Testis (tissue), 2 donors: ENCODE results near the gene GRIP1.

ENCODE experiments used
- POLR2A ChIP-seq: fragments of 450-650 bp; IDR thresholded peaks from one replicate; pipeline ENCODE4 v1.6.1; 2017; ENCODE audit warnings: antibody characterized with exemption, mild to moderate bottlenecking, moderate library complexity
- TF ChIP-seq, protein P1 (sequence below), 3 experiments: fragments of 450-650 bp in 2 of 3; fragments of 200-600 bp in 1 of 3; sonication (generic) in 1 of 3; IDR thresholded peaks; one replicate each; pipeline ENCODE4 v1.5.1; 2016 to 2019; ENCODE audit warnings: antibody characterized with exemption in 3 of 3, mild to moderate bottlenecking in 2 of 3, moderate library complexity in 1 of 3

- no peak for TF ChIP-seq POLR2A
- TF ChIP-seq, protein P1, sequence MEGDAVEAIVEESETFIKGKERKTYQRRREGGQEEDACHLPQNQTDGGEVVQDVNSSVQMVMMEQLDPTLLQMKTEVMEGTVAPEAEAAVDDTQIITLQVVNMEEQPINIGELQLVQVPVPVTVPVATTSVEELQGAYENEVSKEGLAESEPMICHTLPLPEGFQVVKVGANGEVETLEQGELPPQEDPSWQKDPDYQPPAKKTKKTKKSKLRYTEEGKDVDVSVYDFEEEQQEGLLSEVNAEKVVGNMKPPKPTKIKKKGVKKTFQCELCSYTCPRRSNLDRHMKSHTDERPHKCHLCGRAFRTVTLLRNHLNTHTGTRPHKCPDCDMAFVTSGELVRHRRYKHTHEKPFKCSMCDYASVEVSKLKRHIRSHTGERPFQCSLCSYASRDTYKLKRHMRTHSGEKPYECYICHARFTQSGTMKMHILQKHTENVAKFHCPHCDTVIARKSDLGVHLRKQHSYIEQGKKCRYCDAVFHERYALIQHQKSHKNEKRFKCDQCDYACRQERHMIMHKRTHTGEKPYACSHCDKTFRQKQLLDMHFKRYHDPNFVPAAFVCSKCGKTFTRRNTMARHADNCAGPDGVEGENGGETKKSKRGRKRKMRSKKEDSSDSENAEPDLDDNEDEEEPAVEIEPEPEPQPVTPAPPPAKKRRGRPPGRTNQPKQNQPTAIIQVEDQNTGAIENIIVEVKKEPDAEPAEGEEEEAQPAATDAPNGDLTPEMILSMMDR (IDR thresholded peaks at IDR 0.05) = no peak
These were observed 175.1 kb downstream of the GRIP1 start for GRCh38 chr12:66503746-66504145.
